Ecto neural progenitor cell (in vitro differentiated cells): ENCODE data around the gene SAMD13.

Experiments
- DNase-seq: peaks from one replicate; pipeline ENCODE4 v3.0.0-alpha.2; 2018; ENCODE audit warnings: low spot score

The SAMD13 gene

GRCh38 chr1:84373436-84374141 is 72.1 kb downstream of the SAMD13 start:
- no peak for DNase-seq

DNA sequence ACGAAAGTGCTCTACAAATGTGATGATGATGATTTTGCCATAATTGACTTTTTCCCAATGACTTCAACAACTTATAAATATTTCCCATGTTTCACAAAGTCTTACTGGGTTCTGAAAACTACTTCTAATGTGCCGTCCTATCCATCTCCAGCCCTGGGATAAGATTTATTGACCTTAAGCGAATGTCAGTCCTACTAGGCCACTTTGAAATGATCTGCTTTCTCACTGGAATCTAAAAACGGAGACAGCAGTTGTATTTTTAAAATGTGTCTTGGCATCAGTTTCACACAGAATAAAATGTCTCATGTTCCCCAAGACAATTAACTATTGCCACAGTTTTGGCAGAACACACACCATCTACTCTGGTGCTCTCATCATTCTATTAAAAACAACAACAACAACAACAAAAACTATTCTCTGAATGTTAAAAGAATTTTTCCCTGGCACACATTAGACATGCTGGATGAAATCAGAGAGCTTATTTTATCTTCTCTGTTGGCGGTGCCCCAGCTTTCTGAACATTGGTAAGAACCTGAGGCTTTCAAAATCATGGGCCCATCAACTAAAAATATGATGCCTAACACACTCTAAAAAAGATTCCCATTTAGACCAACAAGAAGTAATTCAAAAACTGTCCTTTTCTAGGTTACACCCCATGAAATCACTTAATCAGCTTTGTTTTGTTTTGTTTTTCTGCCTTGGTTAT is 73.6 kb downstream of the SAMD13 start:
- DNase-seq: no peak

- no peak for DNase-seq
Observed at GRCh38 chr1:84376000-84376910, 74.7 kb downstream of the SAMD13 start.

GRCh38 chr1:84377480-84378095 is 76.1 kb downstream of the SAMD13 start:
- no peak for DNase-seq

GRCh38 chr1:84379138-84379916 is 77.8 kb downstream of the SAMD13 start:
- no peak for DNase-seq

DNA sequence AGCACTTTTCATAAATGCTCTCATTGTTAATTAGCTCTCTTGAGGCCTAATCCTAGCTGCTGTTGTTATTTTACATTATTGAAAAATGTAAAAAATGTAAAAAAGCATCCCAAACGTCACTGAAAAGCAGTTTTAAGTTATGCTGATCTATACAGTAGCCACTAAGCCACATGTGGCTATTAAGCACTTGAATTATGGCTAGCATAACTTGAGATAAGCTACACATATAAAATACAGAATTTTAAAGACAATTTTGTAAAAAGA is 78.3 kb downstream of the SAMD13 start:
- no peak for DNase-seq

- DNase-seq: no peak
Observed at GRCh38 chr1:84382127-84382526, 80.6 kb downstream of the SAMD13 start.

- no peak for DNase-seq
Observed at GRCh38 chr1:84385347-84385746, 83.8 kb downstream of the SAMD13 start.

DNA sequence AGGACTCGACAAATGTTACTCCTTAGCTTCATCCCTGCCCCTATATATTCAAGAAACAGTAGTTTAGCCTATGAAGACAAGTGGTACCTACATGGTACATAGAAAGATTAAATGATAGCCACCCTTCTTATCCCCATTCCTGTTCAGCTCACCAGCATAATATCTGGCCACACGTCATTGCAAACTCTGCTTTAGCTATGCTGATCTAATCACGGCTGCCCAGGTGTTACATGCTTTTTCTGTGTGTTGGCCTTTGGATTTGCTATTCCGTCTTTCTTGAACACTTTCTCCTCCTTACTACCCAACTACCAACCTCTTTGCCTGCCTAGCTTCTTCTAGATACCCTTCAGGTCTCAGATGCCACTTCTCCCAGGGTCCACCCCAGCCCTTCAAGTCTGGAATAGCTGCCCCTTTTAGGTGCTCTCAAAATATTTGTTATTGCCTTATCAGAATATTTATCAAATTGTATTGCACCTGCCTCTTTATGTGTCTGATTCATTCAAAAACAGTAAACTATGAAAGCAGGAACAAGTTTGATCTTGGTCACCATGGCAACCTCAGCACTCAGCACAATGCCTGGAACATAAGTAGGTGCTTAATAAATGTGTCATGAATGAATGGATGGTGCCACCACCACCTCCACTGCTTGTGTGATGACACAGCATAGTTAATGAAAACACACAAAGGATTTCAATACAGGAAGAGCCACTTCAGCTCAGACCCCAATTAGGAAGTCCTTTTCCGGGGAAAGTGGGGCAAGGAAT is 85.4 kb downstream of the SAMD13 start:
- DNase-seq: no peak

DNA sequence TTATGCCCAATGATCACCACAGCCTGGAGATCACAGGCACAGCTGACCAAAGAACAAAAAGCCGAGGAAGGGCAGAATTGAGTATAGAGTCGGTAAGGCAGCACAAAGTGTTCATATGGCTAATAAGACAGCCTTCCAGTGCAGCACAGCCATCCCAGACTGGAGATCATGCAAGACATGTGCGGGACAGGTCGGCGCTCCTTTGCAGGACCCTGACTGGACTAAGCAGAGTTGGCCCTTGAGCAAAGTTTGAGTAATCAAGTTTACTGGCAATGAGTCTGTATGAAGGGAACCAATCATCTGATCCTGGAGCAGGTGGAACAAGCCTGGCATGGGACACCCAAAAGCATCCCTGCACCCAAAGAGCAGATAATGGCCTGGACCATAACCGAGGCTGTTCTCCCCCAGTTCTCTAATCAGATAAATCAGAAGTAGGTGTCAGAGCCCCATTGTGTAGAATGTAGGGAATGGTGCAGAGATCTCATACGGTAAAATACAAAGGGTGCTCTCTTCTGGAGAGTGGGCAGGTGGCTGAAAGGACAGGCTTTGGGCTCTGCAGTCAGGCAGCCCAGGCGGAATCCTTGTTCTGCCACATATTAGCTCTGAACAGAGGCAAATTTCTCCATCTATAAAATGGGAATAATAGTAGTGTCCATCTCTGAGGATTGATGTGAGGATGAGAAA is 86.1 kb downstream of the SAMD13 start:
- DNase-seq: no peak

- DNase-seq: no peak
Observed at GRCh38 chr1:84390226-84390625, 88.7 kb downstream of the SAMD13 start.

DNA sequence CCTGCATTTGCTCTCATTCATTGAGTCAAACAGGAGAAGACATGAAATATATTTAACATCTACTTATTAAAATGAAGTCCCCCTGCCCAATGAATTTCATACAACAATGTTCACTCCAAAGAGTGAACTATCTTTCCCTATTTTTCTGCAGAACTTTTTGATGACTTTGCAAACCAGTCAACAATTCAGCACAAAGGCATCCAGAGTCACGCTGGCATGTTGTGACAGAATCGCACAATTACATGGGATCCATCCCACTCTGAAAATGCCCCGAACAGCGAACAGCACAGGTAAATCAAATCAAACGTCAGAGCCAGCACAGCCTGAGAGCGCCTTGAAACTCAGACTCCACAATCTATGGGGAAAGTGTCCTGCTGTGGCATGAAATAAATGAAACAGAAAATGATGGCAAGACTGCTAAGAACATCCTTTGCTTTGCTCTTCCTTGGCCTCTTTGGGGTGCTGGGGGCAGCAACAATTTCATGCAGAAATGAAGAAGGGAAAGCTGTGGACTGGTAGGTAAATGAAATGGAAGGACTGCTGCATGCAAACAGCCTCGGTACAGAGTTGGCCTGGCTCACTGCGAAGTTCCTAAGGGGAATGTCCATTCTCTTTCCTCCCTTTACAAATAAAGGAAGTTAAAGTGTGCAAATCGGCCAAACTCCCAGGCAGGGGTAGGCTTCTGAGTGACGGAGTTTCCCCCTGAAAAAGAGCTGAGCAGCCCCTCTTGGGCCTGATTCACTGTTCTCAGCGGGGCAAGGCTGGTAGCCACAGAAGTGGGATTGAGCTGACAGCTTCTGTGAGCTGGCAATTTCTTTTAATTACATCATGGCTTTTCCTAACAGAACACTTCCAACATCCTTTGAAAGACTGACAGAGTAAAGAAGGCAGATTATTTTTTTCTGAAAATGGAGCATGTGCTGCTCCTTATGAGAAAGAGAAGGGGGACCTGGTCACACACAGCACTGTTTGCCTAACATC is 97.0 kb downstream of the SAMD13 start, which contains the start of gene DNASE2B:
DNASE2B (plus strand) TSS at position 310 of the 981 bp plus-strand sequence; CDS start at position 391, 81 bp downstream.
- DNase-seq: no peak
